Body of pancreas (tissue), 4 donors: Measurements from ENCODE around the gene L1CAM. TPM values are rescaled to one million over a fixed set of nuclear protein-coding genes. Genes with fewer than 3 reads are reported as not detected.

ENCODE experiments used
- ATAC-seq: fragments of 150-250 bp; one replicate; pipeline ENCODE4 v1.9.1; 2016
- DNase-seq, 4 donors: peaks; one replicate each; pipeline ENCODE4 v3.0.0-alpha.2; 2019
- H3K27ac ChIP-seq, 4 donors: fragments of 200-600 bp; sonication (generic); 1 replicate in 3 of 4; 2 replicates in 1 of 4; pipeline versions ENCODE4 v1.5.1 to v1.6.1; 2016 to 2019; ENCODE audit warnings: mild to moderate bottlenecking in 1 of 4, mixed read lengths in 1 of 4, moderate library complexity in 1 of 4
- H3K27me3 ChIP-seq, 2 donors: fragments of 200-600 bp; sonication (generic); one replicate each; pipeline ENCODE4 v1.6.0; 2016; ENCODE audit warnings: mild to moderate bottlenecking in 1 of 2
- H3K36me3 ChIP-seq, 2 donors: fragments of 200-600 bp; sonication (generic); replicated peaks in 1 of 2; 2 replicates each; pipeline ENCODE4 v1.5.1; 2016; ENCODE audit warnings: low read depth in 2 of 2; ENCODE audit not compliant: insufficient read depth in 1 of 2
- H3K4me1 ChIP-seq: fragments of 200-600 bp; sonication (generic); one replicate; pipeline ENCODE4 v1.6.0; 2016
- H3K4me3 ChIP-seq, 2 donors: fragments of 200-600 bp; sonication (generic); 1 replicate in 1 of 2; 2 replicates in 1 of 2; pipeline ENCODE4 v1.5.1; 2016 to 2019
- H3K9me3 ChIP-seq, 3 donors: fragments of 200-600 bp; sonication (generic); 1 replicate in 2 of 3; 2 replicates in 1 of 3; pipeline ENCODE4 v1.5.1; 2016
- POLR2A ChIP-seq, 3 donors: fragments of 450-650 bp; IDR thresholded peaks; one replicate each; pipeline ENCODE4 v1.6.1; 2016; ENCODE audit warnings: antibody characterized with exemption in 3 of 3, mild to moderate bottlenecking in 2 of 3
- WGBS, 2 donors: methylation state at CpG; one replicate each; pipeline ENCODE4 v1.1.5; 2017; 5-methylcytosine and 5-hydroxymethylcytosine counted together
- intact Hi-C: fragments of 100-400 bp; cut with DNase I; formaldehyde crosslinking; loops from one replicate; pipeline ENCODE4 v1.15.1; 2023
- total RNA-seq, 2 donors: library from RNA; depleted of rRNA; stranded (reverse); fragments of >200 nt; gene quantifications; one replicate each; pipeline ENCODE4 v1.1.0, GENCODE V29; 2016
- TF ChIP-seq, protein P1 (sequence below), 7 experiments: fragments of 450-650 bp in 4 of 7; fragments of 200-600 bp in 3 of 7; sonication (generic) in 3 of 7; IDR thresholded peaks; one replicate each; pipeline ENCODE4 v1.5.1; 2016 to 2019; ENCODE audit warnings: antibody characterized with exemption in 7 of 7

L1CAM gene
- total RNA-seq, 2 donors from 2014 or later, result 1.8 to 7.9 TPM

DNA sequence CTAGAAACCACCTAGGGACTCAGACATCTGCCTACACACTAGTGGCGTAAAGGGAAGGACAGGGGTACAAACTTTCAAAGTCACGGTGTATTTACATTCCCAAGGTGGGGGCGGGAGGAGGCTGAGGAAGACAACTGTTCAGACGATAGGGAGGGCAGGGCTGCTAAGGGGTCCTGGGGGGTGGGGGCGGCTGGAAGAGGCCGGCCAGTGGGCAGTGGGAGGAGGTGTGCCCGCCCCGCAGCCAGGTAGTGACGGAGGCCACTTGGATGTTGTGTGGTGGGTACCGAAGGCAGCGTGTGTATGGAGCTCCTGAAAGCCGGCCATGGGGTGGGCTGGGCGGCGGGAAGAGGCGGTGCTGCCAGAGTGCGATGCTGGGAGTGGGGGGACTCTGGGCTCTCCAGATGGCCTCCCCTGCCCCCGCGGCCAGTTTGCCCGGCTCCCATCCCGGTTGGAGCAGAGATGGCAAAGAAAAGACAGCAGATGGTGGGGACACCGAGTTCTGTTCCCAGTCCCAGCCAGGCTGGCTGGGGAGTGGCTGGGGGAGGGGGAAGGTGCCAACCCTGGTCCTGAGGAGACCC, 24.2 kb downstream of the L1CAM start:
- ATAC-seq (no peak), DNase-seq (no peak)
- no peaks in the 10 kb centered on the region for H3K36me3 ChIP-seq
- no peaks in the 10 kb centered on the region for H3K9me3 ChIP-seq
- intact Hi-C loops, result no loop called here
- 48 to 57% methylated on average over 12 of the region's 21 CpGs for WGBS, 2 donors
- no peaks in the 10 kb centered on the region for H3K4me1 ChIP-seq
- H3K4me3 ChIP-seq, result no peak overlapping the region
- TF ChIP-seq POLR2A (IDR thresholded peaks at IDR 0.05), result no peak
- TF ChIP-seq, protein P1, sequence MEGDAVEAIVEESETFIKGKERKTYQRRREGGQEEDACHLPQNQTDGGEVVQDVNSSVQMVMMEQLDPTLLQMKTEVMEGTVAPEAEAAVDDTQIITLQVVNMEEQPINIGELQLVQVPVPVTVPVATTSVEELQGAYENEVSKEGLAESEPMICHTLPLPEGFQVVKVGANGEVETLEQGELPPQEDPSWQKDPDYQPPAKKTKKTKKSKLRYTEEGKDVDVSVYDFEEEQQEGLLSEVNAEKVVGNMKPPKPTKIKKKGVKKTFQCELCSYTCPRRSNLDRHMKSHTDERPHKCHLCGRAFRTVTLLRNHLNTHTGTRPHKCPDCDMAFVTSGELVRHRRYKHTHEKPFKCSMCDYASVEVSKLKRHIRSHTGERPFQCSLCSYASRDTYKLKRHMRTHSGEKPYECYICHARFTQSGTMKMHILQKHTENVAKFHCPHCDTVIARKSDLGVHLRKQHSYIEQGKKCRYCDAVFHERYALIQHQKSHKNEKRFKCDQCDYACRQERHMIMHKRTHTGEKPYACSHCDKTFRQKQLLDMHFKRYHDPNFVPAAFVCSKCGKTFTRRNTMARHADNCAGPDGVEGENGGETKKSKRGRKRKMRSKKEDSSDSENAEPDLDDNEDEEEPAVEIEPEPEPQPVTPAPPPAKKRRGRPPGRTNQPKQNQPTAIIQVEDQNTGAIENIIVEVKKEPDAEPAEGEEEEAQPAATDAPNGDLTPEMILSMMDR (IDR thresholded peaks at IDR 0.05), result no peak
- H3K27me3 ChIP-seq, result no peaks in the 10 kb centered on the region
- H3K27ac ChIP-seq, result no peak overlapping the region

DNA sequence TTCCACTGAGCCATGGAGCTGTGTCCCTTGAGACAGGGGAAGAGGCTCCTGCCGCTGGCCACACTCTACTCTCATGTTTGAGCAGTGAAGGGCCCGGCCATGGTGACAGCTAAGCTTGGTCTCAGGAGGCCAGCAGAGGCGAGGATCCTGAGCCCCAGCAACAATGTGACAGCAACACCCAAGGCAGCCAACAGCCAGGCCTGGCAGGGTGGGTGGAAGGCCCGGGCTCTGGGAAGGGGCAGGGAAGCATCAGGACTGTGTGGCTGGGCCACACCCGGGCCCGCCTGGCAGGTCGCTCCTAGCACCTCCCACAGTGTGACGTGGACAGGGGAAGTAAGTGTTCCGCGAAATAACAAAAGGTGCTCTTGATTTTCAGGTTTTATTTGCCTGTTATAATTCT, 24.8 kb downstream of the L1CAM start:
- TF ChIP-seq, protein P1 (IDR thresholded peaks at IDR 0.05), result no peak
- TF ChIP-seq POLR2A (IDR thresholded peaks at IDR 0.05), result no peak
- 57 to 70% methylated on average over 4 to 8 of the region's 10 CpGs for WGBS, 2 donors
- no peaks in the 10 kb centered on the region for H3K36me3 ChIP-seq
- no peaks in the 10 kb centered on the region for H3K4me1 ChIP-seq
- DNase-seq (no peak), ATAC-seq (no peak)
- H3K27me3 ChIP-seq, result no peaks in the 10 kb centered on the region
- H3K9me3 ChIP-seq, result no peaks in the 10 kb centered on the region
- no peak overlapping the region for H3K27ac ChIP-seq
- H3K4me3 ChIP-seq, result no peak overlapping the region
- intact Hi-C loops, result no loop called here

DNA sequence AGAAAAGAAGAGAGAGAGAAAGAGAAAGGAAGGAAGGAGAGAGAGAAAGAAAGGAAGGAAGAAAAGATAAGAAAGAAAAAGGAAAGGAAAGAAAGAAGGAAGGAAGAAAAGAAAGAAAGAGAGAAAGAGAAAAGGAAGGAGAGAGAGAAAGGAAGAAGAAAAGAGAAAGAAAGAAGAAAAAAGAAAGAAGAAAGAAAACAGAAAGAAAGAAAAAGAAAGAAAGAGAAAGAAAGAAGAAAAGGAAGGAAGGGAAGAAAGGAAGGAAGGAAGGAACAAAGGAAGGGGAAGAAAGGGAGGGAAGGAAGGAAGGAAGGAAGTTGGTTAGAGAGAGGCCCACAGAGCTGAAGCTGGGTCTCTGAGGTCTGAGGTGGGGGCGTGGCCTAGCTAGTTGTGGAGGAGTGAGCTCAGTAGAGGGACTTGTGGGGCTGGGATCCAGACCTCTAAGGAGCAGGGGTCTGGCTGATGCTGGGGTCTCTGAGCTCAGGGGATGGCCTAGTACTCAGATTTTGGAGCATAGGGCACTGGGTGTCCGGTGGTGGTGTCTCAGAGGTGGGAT, 28.5 kb downstream of the L1CAM start:
- ATAC-seq, result no peak
- H3K4me3 ChIP-seq, result no peak overlapping the region
- no peak overlapping the region for H3K27ac ChIP-seq
- H3K9me3 ChIP-seq, result no peaks in the 10 kb centered on the region
- H3K4me1 ChIP-seq, result no peaks in the 10 kb centered on the region
- no peak for DNase-seq
- TF ChIP-seq, protein P1 (IDR thresholded peaks at IDR 0.05), result no peak
- no peak for TF ChIP-seq POLR2A (IDR thresholded peaks at IDR 0.05)
- intact Hi-C loops, result no loop called here
- WGBS, 2 donors, result 58 to 80% methylated on average over 2 of the region's 2 CpGs
- no peaks in the 10 kb centered on the region for H3K27me3 ChIP-seq
- H3K36me3 ChIP-seq, result no peaks in the 10 kb centered on the region

DNA sequence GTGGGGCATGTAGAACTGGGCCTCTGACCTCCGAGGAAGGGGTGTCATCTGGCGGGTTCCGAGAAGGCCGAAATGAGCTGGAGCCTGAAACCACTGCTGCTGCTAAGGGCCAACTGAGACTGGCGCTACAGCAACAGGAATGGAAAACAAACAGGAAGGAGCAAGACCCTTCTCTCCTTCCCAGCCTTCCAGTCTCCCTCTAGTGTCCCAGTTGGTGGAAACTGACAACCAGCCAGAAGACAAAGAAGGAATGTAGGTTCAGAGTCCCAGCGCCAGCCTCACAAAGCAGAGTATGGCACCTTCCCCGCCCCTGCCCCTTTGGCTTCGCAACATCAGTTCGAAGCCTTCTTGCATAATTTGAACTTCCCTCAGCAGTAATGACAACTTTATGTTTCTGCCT, 31.3 kb downstream of the L1CAM start:
- Histone ChIP-seq H3K4me1 (no peaks in the 10 kb centered on the region), H3K9me3 (no peaks in the 10 kb centered on the region), H3K27me3 (no peaks in the 10 kb centered on the region), H3K36me3 (no peaks in the 10 kb centered on the region), H3K27ac (no peak overlapping the region), H3K4me3 (no peak overlapping the region)
- intact Hi-C loops, result no loop called here
- ATAC-seq (no peak), DNase-seq (no peak)
- TF ChIP-seq POLR2A (IDR thresholded peaks at IDR 0.05), result no peak
- TF ChIP-seq, protein P1 (IDR thresholded peaks at IDR 0.05), result no peak
- 71 to 77% methylated on average over 4 to 9 of the region's 9 CpGs for WGBS, 2 donors

DNA sequence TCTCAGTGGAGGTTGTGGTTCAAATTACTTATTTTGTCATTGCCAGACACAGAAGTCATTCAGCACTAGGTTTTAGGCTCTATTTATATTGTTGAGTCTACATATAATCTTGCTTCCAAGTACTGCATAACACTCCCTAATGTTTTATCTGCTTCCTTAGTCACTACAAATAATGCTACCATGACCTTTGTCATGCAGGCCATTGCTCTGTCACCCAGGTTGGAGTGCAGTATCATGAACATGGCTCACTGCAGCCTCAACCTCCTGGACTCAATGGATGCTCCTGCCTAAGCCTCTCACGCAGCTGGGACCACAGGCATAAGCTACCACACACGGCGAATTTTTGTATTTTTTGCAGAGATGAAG, 32.1 kb downstream of the L1CAM start:
- no peak overlapping the region for H3K4me3 ChIP-seq
- TF ChIP-seq, protein P1 (IDR thresholded peaks at IDR 0.05), result no peak
- no peak for TF ChIP-seq POLR2A (IDR thresholded peaks at IDR 0.05)
- DNase-seq (no peak), ATAC-seq (no peak)
- H3K36me3 ChIP-seq, result no peaks in the 10 kb centered on the region
- intact Hi-C loops, result no loop called here
- 83 to 94% methylated on average over 3 of the region's 3 CpGs for WGBS, 2 donors
- H3K27me3 ChIP-seq, result no peaks in the 10 kb centered on the region
- H3K27ac ChIP-seq, result no peak overlapping the region
- no peaks in the 10 kb centered on the region for H3K4me1 ChIP-seq
- no peaks in the 10 kb centered on the region for H3K9me3 ChIP-seq
